IMR-90 (cell line): ENCODE measurements around the gene LRRC15.

ENCODE experiments used
- CHD1 ChIP-seq: IDR thresholded peaks from 2 replicates; pipeline ENCODE4 v1.6.1; 2012; ENCODE audit warnings: low read depth, low read length, improper control_type of control experiment
- MAZ ChIP-seq: IDR thresholded peaks from 2 replicates; pipeline ENCODE4 v1.6.1; 2012; ENCODE audit warnings: low read depth, mild to moderate bottlenecking, low read length, improper control_type of control experiment, moderate library complexity, borderline replicate concordance
- POLR2A ChIP-seq: IDR thresholded peaks from 2 replicates; pipeline ENCODE4 v1.6.1; 2012; ENCODE audit warnings: mild to moderate bottlenecking, low read depth, low read length
- RAD21 ChIP-seq: IDR thresholded peaks from 2 replicates; pipeline ENCODE4 v1.6.1; 2012; ENCODE audit warnings: low read length, improper control_type of control experiment
- RCOR1 ChIP-seq: IDR thresholded peaks from 2 replicates; pipeline ENCODE4 v1.6.1; 2012; ENCODE audit warnings: mild to moderate bottlenecking, low read length, improper control_type of control experiment; ENCODE audit not compliant: insufficient replicate concordance
- SMC3 ChIP-seq: fragments of 150-350 bp; IDR thresholded peaks from 2 replicates; pipeline ENCODE4 v1.6.1; 2016; ENCODE audit warnings: low read depth, mild to moderate bottlenecking, antibody characterized with exemption, low read length, moderate library complexity
- TF ChIP-seq, protein P1 (sequence below): conservative IDR thresholded peaks from 2 replicates; pipeline ENCODE4 v1.5.1; 2012; ENCODE audit warnings: mild to moderate bottlenecking, low read depth, low read length, improper control_type of control experiment
- TF ChIP-seq, protein P2 (sequence below): fragments of 150-350 bp; IDR thresholded peaks from 2 replicates; pipeline ENCODE4 v1.6.1; 2016; ENCODE audit warnings: low read depth, mild to moderate bottlenecking, low read length, moderate library complexity, borderline replicate concordance
- TF ChIP-seq, protein P3 (sequence below): fragments of 150-350 bp; IDR thresholded peaks from 2 replicates; pipeline ENCODE4 v1.6.1; 2017; ENCODE audit warnings: mild to moderate bottlenecking, antibody characterized with exemption, low read length, low read depth

DNA sequence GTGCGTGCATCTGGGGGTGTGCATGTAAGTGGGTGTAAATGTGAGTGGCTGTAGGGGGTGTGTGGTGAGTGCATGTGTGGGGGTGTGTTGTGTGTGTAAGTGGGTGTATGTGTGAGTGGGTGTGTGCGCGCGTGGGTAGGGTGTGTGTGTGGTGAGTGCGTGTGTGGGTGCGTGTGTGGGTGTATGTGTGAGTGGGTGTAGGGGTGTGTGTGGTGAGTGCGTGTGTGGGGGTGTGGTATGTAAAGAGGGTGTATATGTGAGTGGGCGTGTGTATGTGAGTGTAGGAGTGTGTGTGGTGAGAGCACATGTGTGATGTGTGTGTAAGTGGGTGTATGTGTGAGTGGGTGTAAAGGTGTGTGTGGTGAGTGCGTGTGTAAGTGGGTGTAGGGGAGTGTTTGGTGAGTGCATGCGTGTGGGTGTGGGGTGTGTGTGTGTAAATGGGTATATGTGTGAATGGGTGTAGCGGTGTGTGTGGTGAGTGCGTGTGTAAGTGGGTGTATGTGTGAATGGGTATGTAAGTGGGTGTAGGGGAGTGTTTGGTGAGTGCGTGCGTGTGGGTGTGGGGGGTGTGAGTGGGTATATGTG lies 17.5 kb downstream of the LRRC15 start:
- TF ChIP-seq, protein P1, sequence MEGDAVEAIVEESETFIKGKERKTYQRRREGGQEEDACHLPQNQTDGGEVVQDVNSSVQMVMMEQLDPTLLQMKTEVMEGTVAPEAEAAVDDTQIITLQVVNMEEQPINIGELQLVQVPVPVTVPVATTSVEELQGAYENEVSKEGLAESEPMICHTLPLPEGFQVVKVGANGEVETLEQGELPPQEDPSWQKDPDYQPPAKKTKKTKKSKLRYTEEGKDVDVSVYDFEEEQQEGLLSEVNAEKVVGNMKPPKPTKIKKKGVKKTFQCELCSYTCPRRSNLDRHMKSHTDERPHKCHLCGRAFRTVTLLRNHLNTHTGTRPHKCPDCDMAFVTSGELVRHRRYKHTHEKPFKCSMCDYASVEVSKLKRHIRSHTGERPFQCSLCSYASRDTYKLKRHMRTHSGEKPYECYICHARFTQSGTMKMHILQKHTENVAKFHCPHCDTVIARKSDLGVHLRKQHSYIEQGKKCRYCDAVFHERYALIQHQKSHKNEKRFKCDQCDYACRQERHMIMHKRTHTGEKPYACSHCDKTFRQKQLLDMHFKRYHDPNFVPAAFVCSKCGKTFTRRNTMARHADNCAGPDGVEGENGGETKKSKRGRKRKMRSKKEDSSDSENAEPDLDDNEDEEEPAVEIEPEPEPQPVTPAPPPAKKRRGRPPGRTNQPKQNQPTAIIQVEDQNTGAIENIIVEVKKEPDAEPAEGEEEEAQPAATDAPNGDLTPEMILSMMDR, result no peak
- TF ChIP-seq MAZ (no peak), RCOR1 (no peak), POLR2A (no peak), CHD1 (no peak), SMC3 (no peak), RAD21 (no peak)
- TF ChIP-seq, protein P2, sequence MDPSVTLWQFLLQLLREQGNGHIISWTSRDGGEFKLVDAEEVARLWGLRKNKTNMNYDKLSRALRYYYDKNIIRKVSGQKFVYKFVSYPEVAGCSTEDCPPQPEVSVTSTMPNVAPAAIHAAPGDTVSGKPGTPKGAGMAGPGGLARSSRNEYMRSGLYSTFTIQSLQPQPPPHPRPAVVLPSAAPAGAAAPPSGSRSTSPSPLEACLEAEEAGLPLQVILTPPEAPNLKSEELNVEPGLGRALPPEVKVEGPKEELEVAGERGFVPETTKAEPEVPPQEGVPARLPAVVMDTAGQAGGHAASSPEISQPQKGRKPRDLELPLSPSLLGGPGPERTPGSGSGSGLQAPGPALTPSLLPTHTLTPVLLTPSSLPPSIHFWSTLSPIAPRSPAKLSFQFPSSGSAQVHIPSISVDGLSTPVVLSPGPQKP, result no peak
- TF ChIP-seq, protein P3, sequence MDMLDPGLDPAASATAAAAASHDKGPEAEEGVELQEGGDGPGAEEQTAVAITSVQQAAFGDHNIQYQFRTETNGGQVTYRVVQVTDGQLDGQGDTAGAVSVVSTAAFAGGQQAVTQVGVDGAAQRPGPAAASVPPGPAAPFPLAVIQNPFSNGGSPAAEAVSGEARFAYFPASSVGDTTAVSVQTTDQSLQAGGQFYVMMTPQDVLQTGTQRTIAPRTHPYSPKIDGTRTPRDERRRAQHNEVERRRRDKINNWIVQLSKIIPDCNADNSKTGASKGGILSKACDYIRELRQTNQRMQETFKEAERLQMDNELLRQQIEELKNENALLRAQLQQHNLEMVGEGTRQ, result no peak
